ENCODE results near the gene STK38L. TPM values are rescaled to one million over a fixed set of nuclear protein-coding genes. Genes with fewer than 3 reads are reported as not detected.

The STK38L gene
- 24.0 and 25.1 TPM in 2 replicates for total RNA-seq (2014; rRNA removed; shearing (Covaris generic))

GRCh38 chr12:27243804-27244688 is at the start of gene STK38L:
Gene STK38L, plus strand, starts transcription at chr12:27244286. Its CDS starts 53,435 bp downstream, at chr12:27297721.

GRCh38 chr12:27332714-27333402 is 88.8 kb downstream of the STK38L start, which contains the start of gene BMAL2:
Gene BMAL2, plus strand, starts transcription at chr12:27332836. Its CDS starts 237 bp downstream, at chr12:27333073.

Other genes starting within 250 kb of the STK38L start
- gene TM7SF3, start 229.9 kb upstream of the STK38L start, total RNA-seq (2014; rRNA removed; shearing (Covaris generic)) = 75.0 and 88.7 TPM in 2 replicates
- 22.8 and 29.9 TPM in 2 replicates for gene MED21, start 221.7 kb upstream of the STK38L start, total RNA-seq (2014; rRNA removed; shearing (Covaris generic))
- gene C12orf71, start 161.7 kb upstream of the STK38L start, total RNA-seq (2014; rRNA removed; shearing (Covaris generic)) = not detected in 2 replicates
- 9.0 and 15.7 TPM in 2 replicates for gene BMAL2, start 88.5 kb downstream of the STK38L start, total RNA-seq (2014; rRNA removed; shearing (Covaris generic))
- 0.45 TPM in 1 of 2 replicates, not detected in the other for gene SMCO2, start 202.4 kb downstream of the STK38L start, total RNA-seq (2014; rRNA removed; shearing (Covaris generic))